SK-N-MC (cell line): ENCODE results near the gene ATXN7L1.

Source experiments
- EZH2 ChIP-seq: fragments of 200-600 bp; sonication (generic); IDR thresholded peaks from one replicate; pipeline ENCODE4 v1.6.1; 2017; ENCODE audit warnings: antibody characterized with exemption
- FOXP2 ChIP-seq: optimal IDR thresholded peaks from 2 replicates; pipeline ENCODE3; 2011; ENCODE audit warnings: mild to moderate bottlenecking, moderate library complexity; ENCODE audit not compliant: insufficient read depth; ENCODE audit errors: extremely low read length, control extremely low read depth
- POLR2AphosphoS5 ChIP-seq: IDR thresholded peaks from 2 replicates; pipeline ENCODE4 v1.6.1; 2012; ENCODE audit warnings: mild to moderate bottlenecking, low read depth, low read length, borderline replicate concordance

DNA sequence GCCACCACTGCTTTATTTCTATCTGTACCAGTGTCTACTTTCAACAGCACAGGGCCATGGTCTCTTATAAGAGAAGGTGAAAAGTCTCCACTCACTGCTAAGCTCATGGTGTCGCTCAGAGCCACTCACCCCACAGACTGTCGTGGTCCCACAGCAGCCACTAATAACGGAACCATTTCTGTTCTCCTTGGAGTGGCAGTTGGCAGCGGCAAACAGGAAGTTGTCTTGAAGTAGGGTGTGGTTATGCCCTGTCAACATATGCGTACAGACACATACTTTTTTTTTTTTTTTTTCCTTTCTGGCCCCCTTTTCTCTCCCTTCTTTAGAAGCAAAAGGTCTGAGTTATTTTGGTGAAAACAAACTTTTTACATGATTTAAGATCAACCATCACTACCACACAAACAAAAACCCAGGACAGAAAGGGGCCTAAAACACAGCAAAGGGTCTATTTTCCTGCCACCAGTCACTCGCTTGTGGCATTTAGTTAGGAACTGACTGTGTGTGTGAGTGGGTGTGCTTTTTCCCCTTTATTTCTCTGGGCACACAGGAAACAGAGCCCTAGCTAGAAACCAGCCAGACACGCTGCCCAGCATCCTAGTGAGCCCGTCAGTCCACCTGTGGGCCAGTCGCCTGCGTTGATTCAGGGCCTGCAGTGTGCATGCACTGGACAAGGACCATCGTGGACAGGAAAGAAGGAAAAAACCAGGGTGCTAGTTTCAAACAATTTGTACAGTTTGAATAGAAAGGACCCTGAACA, 198.4 kb downstream of the ATXN7L1 start:
- TF ChIP-seq EZH2: no peak
- no peak for TF ChIP-seq POLR2AphosphoS5
- no peak for TF ChIP-seq FOXP2
